ENCODE data around the gene ELK4. TPM values are rescaled to one million over a fixed set of nuclear protein-coding genes. Genes with fewer than 3 reads are reported as not detected.

The ELK4 gene
- total RNA-seq, 2 donors from 2014 or later: 92.8 to 100 TPM

- no peaks in the 10 kb centered on the region for H3K9me3 ChIP-seq (ENCODE audit: control insufficient read depth, low read length, poor library complexity, severe bottlenecking)
- DNase-seq: no peak
- no peak for ATAC-seq
- Mint-ChIP-seq H3K4me3 (no peak overlapping the region), H3K27me3 (peaks cover 54% of the 10 kb centered on the region), H3K4me1 (peaks cover 6% of the 10 kb centered on the region), H3K36me3 (ENCODE audit: low read depth) (no peaks in the 10 kb centered on the region), H3K27ac (no peak overlapping the region)
Observed at GRCh38 chr1:205563927-205564441, 67.8 kb downstream of the ELK4 start.

- peaks cover 3% of the 10 kb centered on the region for H3K4me1 Mint-ChIP-seq
- H3K9me3 ChIP-seq (ENCODE audit: control insufficient read depth, low read length, poor library complexity, severe bottlenecking): no peaks in the 10 kb centered on the region
- H3K4me3 Mint-ChIP-seq: no peak overlapping the region
- H3K27ac Mint-ChIP-seq: no peak overlapping the region
- H3K36me3 Mint-ChIP-seq (ENCODE audit: low read depth): no peaks in the 10 kb centered on the region
- ATAC-seq (no peak), DNase-seq (no peak)
- H3K27me3 Mint-ChIP-seq: peaks cover 51% of the 10 kb centered on the region
Observed at GRCh38 chr1:205561501-205562203, 70.2 kb downstream of the ELK4 start.

Other genes with a start within 250 kb of the ELK4 start
- gene LEMD1, start 210.0 kb downstream of the ELK4 start, total RNA-seq: not detected
- gene BLACAT1, start 176.0 kb downstream of the ELK4 start, total RNA-seq: under 1 TPM; 0.10 TPM
- 1 to 10 TPM in 1 of 2 donors, under 1 TPM in 1; 0.94 to 1.7 TPM for gene CDK18, start 127.3 kb downstream of the ELK4 start, total RNA-seq
- gene SLC45A3, start 48.5 kb upstream of the ELK4 start, total RNA-seq: 1 to 10 TPM in 1 of 2 donors, under 1 TPM in 1; 0.80 to 1.7 TPM
- gene NUCKS1, start 118.2 kb upstream of the ELK4 start, total RNA-seq: 10 to 100 TPM; 68.7 to 73.2 TPM
- 10 to 100 TPM; 30.5 to 38.2 TPM for gene RAB29, start 143.5 kb upstream of the ELK4 start, total RNA-seq
- gene SLC41A1, start 181.2 kb upstream of the ELK4 start, total RNA-seq: 10 to 100 TPM; 33.5 to 36.2 TPM
- 1 to 10 TPM; 1.1 to 1.9 TPM for gene PM20D1, start 218.1 kb upstream of the ELK4 start, total RNA-seq

Measured in T-helper 17 cell (primary cell).